ENCODE results near the gene BAZ1A.

DNA sequence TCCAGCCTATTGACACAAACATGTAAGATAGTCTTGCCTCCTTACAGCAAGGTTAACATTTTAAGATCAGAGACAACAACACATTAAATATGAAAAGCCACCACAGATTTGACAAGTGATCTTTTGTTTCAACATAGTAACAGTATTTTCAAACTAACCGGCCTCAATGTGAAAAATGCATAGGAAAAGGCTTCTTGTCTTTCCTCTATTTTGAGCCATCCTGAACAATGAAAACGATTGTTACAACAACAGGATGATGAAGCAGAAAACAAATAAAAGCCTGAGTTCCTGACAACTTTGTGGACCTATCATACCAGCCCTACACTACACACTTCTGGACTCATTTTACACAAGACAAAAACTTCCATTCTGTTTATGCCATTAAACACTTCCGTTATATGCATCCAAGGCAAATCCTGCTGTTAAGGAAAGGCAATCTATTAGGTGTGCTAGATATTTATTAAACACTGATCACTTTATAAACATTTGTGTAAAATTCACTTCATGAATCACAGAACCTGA is 37.3 kb downstream of the BAZ1A start:
- TF ChIP-seq RAD21 (IDR thresholded peaks at IDR 0.05) (no peak), YY1 (IDR thresholded peaks at IDR 0.05) (no peak), TAF1 (conservative IDR thresholded peaks at IDR 0.05) (no peak), EGR1 (IDR thresholded peaks at IDR 0.05; ENCODE audit: low read depth in 2 of 2) (no peak), FOXA1 (IDR thresholded peaks at IDR 0.05) (no peak), ATF3 (IDR thresholded peaks at IDR 0.05) (no peak), NR2F2 (IDR thresholded peaks at IDR 0.05) (no peak)
- TF ChIP-seq, protein P1, sequence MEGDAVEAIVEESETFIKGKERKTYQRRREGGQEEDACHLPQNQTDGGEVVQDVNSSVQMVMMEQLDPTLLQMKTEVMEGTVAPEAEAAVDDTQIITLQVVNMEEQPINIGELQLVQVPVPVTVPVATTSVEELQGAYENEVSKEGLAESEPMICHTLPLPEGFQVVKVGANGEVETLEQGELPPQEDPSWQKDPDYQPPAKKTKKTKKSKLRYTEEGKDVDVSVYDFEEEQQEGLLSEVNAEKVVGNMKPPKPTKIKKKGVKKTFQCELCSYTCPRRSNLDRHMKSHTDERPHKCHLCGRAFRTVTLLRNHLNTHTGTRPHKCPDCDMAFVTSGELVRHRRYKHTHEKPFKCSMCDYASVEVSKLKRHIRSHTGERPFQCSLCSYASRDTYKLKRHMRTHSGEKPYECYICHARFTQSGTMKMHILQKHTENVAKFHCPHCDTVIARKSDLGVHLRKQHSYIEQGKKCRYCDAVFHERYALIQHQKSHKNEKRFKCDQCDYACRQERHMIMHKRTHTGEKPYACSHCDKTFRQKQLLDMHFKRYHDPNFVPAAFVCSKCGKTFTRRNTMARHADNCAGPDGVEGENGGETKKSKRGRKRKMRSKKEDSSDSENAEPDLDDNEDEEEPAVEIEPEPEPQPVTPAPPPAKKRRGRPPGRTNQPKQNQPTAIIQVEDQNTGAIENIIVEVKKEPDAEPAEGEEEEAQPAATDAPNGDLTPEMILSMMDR (IDR thresholded peaks at IDR 0.05; ENCODE audit: low read depth, low read length, missing input control), result no peak
- TF ChIP-seq, protein P2, sequence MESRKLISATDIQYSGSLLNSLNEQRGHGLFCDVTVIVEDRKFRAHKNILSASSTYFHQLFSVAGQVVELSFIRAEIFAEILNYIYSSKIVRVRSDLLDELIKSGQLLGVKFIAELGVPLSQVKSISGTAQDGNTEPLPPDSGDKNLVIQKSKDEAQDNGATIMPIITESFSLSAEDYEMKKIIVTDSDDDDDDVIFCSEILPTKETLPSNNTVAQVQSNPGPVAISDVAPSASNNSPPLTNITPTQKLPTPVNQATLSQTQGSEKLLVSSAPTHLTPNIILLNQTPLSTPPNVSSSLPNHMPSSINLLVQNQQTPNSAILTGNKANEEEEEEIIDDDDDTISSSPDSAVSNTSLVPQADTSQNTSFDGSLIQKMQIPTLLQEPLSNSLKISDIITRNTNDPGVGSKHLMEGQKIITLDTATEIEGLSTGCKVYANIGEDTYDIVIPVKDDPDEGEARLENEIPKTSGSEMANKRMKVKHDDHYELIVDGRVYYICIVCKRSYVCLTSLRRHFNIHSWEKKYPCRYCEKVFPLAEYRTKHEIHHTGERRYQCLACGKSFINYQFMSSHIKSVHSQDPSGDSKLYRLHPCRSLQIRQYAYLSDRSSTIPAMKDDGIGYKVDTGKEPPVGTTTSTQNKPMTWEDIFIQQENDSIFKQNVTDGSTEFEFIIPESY (IDR thresholded peaks at IDR 0.05), result no peak

All from liver (tissue), 3 donors.